ENCODE data around the gene DGKA.
"Not testable (repeated sequence)": the region's sequence is repeated elsewhere in the genome, so short reads cannot be mapped to it uniquely, and the experiment has no call there.

Gene DGKA

GRCh38 chr12:55969356-55969755 lies 38.4 kb downstream of the DGKA start:
- DNase-seq = no peak

- DNase-seq = no peak
These were observed 39.8 kb downstream of the DGKA start for GRCh38 chr12:55970775-55971174.

- DNase-seq = no peak
These were observed 41.1 kb downstream of the DGKA start for GRCh38 chr12:55972042-55972441.

DNA sequence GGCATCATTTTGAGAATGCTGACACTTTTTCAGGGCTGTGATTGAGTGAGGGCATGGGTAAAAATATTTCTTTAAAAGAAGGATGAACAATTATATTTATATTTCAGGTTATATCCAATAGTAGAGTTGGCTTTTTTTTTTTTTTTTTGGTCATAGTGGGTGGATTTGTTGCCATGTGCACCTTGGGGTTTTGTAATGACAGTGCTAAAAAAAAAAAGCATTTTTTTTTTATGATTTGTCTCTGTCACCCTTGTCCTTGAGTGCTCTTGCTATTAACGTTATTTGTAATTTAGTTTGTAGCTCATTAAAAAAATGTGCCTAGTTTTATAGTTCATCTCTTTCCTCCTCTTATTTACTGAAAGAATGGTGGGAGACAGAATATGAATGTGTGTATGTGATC lies 41.5 kb downstream of the DGKA start:
- no peak for DNase-seq

GRCh38 chr12:55972911-55973598 lies 42.1 kb downstream of the DGKA start:
- no peak for DNase-seq

- DNase-seq = peak; percentile 99 to 100
These were observed 42.8 kb downstream of the DGKA start, which contains the start of gene RAB5B for GRCh38 chr12:55973599-55974307. Gene RAB5B, plus strand, starts transcription at chr12:55974078. Its CDS starts 12,883 bp downstream, at chr12:55986961.

DNA sequence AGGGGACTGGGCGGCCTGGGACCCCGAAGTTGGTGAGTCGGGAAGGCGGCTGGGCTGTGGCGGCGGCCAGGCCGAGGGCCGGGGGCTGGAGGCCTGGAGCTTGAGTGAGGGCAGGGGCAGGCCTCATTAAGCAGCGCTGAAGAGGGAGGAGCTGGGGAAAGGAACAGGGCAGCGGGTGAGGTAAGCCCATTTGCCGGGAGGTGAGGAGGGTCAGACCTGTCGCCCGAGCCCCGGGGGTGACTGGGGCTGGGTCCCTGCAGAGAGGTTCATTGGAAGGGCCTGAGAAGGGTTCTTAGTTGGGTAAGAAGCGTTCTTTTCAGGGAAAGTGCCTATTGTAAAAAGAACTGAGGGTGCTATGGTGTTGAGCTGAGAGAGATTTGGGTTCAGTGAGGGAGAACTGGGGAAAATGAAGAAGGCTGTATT lies 43.4 kb downstream of the DGKA start:
- no peak for DNase-seq

DNA sequence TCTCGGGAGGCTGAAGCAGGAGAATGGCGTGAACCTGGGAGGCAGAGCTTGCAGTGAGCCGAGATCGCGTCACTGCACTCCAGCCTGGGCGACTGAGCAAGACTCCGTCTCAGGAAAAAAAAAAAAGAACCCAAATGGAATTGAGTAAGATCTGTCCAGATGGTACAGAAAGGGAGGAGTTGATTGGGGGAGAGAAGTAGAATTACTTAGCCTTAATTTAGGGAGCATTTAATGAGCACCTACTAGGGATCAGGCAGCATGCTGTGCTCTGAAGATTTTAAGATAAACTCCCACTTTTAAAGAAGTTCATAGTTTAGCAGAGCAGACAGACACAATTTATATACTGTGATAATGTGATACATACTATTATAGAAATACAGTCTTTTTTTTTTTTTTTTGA lies 47.4 kb downstream of the DGKA start:
- no peak for DNase-seq

GRCh38 chr12:55979069-55979468 lies 48.1 kb downstream of the DGKA start:
- DNase-seq = no peak

DNA sequence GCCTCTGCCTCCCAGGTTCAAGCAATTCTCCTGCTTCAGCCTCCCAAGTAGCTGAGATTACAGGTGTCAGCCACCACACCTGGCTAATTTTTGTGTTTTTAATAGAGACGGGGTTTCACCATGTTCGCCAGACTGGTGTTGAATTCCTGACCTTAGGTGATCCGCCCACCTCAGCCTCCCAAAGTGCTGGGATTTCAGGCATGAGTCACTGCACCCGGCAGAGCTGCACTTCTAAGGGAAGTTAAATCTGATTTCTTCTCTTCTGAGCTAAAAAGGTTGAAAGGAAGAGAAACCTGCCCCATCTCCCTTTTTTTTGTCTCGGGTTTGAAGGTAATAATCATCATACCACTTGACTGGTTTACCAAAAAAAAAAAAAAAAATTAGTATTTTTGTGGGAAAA lies 50.9 kb downstream of the DGKA start:
- DNase-seq = not testable (repeated sequence)

- no peak for DNase-seq
These were observed 51.5 kb downstream of the DGKA start for GRCh38 chr12:55982319-55982936.

DNA sequence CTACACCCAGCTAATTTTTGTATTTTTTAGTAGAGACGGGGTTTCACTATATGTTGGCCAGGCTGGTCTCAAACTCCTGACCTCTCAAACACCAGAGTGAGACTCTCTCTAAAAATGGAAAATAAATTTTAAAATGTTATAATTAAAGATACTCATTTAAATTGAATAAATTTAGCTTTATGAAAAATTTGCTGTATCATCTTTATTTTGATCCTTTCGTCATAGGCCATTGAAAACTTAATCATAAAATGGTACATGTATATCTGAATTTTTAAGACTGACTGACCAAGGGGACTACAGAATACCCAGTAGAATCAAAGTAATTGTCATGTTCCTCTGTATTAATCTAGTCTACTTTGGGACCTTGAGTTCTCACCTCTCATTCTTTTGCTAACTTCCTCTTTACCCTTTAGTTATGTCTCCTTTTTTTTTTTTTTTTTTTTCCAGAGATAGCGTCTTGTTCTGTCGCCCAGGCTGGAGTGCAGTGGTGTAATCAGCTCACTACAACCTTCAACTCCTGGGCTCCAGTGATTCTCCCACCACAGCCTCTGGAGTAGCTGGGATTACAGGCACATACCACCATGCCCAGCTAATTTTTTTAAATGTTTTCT lies 52.4 kb downstream of the DGKA start:
- no peak for DNase-seq

- no peak for DNase-seq
These were observed 53.9 kb downstream of the DGKA start for GRCh38 chr12:55984861-55985260.

DNA sequence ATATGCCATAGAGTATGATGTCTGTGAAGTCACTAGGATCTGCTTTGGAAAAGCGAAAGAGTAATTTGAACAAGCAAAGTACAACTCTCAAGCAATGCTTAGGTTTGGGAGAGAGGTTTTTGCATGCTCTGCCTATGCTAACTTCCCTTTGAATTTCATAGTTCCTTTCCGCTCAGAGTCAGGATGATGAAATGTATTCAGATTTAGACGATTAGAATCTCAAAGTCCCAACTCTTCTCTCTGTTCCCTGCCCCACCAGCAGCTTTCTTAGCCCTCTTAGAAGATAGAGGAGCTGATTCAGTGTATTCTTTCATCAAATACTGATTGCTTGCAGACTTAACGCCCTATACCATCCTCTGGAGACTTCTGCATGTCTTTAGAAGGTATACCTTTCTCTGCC lies 54.4 kb downstream of the DGKA start:
- DNase-seq = no peak

DNA sequence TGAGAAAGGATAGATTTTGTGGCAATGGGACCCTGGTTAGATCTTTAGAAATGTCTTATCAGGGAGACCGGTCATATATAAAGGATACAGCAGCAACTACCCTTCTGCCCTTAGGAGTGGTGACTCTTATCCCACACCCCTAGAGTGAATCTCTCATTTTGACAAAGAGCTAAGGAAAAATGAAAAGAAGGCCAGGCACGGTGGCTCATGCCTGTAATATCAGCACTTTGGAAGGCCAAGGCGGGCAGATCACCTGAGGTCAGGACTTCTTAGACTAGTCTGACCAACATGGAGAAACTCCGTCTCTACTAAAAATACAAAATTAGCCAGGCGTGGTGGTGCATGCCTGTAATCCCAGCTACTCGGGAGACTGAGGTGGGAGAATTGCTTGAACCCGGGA lies 55.0 kb downstream of the DGKA start:
- DNase-seq = not testable (repeated sequence)

- DNase-seq = no peak
These were observed 60.1 kb downstream of the DGKA start for GRCh38 chr12:55991110-55991509.

- DNase-seq = no peak
These were observed 62.4 kb downstream of the DGKA start for GRCh38 chr12:55993230-55993853.

- DNase-seq = no peak
These were observed 64.4 kb downstream of the DGKA start for GRCh38 chr12:55995366-55995765.

- peak; percentile 44 to 61 for DNase-seq
These were observed 65.3 kb downstream of the DGKA start for GRCh38 chr12:55996201-55996714.

DNA sequence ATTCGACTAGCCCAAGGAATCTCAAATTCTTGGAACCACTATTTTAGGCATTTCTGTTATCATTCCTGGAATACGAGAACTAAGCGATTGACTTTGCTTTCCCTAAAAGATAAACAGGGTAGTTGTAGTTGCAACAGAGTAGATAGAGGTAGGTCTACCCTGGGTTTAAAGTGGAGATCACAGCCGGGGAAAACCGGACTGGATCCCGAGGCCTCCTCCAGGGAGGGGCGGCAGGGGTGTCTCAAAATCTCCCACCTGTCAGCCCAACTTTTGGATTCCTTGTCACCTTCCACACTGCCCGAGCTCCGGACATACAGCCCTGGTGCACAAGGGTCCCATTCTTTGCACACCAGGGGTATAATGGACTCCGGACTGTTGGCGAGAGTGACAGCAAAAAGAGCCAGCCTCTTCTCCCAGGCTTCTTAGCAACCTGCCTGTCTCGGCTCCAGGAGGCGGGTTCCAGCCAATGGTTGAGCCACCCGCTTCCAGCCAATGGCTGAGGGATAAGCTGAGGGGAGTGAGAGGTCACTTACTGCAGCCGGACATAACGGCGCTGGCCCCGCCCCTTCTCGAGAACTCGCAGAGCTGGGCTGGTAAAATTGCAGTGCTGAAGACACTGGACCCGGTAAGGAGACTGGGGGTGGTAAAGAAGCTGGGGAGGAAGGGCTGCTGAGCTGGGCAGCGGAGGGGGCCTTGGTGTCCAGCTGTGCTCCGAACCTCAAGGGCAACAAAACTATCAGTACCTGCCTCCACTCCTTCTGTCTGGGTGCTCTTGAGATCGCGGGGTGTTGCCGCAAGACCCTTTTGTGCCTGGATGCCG lies 66.0 kb downstream of the DGKA start, which contains the start of gene SUOX:
Gene SUOX (plus strand): TSS at position 562 of the 820 bp plus-strand sequence. CDS start 4,946 bp downstream, outside the sequence.
- DNase-seq = peak; percentile 86 to 93

- no peak for DNase-seq
These were observed 66.5 kb downstream of the DGKA start for GRCh38 chr12:55997535-55997859.

DNA sequence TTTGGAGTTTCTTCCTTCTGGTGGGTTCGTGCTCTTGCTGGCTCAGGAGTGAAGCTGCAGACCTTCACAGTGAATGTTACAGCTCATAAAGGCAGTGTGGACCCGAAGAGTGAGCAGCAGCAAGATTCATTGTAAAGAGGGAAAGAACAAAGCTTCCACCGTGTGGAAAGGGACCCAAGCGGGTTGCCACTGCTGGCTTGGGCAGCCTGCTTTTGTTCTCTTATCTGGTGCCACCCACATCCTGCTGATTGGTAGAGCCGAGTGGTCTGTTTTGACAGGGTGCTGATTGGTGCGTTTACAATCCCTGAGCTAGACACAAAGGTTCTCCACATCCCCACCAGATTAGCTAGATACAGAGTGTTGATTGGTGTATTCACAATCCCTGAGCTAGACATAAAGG lies 68.6 kb downstream of the DGKA start:
- DNase-seq = not testable (repeated sequence)

Measured in NCI-H524 (cell line).